ENCODE data around the gene STX12. TPM values are rescaled to one million over a fixed set of nuclear protein-coding genes. Genes with fewer than 3 reads are reported as not detected.

Gene STX12
- total RNA-seq, 1 donor from 2014 or later = 24.1 TPM

DNA sequence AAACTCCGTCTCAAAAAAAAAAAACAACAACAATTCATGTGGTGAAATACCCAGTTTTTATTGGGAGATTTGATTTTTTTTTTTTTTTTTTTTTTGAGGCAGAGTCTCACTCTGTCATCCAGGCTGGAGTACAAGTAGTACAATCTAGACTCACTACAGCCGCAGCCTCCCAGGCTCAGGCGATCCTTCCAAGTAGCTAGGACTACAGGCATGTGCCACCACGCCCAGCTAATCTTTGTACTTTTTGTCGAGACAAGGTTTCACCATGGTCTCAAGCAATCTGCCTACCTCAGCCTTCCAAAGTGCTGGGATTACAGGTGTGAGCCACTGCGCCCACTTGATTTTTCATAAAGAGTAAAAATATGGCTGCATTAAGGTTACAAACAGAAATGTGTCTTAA, 31.9 kb upstream of the STX12 start:
- H3K36me3 ChIP-seq = no peaks in the 10 kb centered on the region

DNA sequence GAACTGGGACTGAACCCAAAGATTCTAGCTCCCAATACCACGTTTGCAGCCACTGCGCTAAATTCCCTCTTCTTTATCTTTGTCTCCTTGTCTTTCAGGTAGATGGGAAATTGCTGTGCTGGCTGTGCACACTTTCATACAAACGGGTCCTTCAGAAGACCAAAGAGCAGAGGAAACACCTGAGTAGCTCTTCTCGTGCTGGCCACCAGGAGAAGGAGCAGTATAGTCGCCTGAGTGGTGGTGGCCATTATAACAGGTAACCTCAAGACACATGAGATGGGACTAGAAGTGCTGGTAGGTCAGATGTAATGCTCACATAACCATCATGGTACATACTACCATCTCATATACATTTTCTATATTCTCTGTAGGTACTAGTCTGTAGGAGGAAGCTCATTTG, 28.5 kb upstream of the STX12 start:
- no peaks in the 10 kb centered on the region for H3K27me3 Mint-ChIP-seq (ENCODE audit: insufficient read depth, low read depth)
- Histone ChIP-seq H3K27me3 (no peaks in the 10 kb centered on the region), H4K20me1 (ENCODE audit: low read depth) (no peaks in the 10 kb centered on the region), H3K79me2 (ENCODE audit: low read depth) (no peaks in the 10 kb centered on the region), H3K9me3 (ENCODE audit: low read depth) (no peaks in the 10 kb centered on the region), H3K4me3 (no peak overlapping the region), H3K4me1 (no peaks in the 10 kb centered on the region), H3F3A (ENCODE audit: low read depth) (no peaks in the 10 kb centered on the region), H3K4me2 (no peak overlapping the region), H3K27ac (no peak overlapping the region), H3K36me3 (no peaks in the 10 kb centered on the region), H2AFZ (replicated peaks) (no peak overlapping the region), H3K9ac (no peak overlapping the region)
- no peak for TF ChIP-seq EZH2phosphoT487 (IDR thresholded peaks at IDR 0.05)
- TF ChIP-seq EZH2 (IDR thresholded peaks at IDR 0.05) = no peak
- TF ChIP-seq, protein P1, sequence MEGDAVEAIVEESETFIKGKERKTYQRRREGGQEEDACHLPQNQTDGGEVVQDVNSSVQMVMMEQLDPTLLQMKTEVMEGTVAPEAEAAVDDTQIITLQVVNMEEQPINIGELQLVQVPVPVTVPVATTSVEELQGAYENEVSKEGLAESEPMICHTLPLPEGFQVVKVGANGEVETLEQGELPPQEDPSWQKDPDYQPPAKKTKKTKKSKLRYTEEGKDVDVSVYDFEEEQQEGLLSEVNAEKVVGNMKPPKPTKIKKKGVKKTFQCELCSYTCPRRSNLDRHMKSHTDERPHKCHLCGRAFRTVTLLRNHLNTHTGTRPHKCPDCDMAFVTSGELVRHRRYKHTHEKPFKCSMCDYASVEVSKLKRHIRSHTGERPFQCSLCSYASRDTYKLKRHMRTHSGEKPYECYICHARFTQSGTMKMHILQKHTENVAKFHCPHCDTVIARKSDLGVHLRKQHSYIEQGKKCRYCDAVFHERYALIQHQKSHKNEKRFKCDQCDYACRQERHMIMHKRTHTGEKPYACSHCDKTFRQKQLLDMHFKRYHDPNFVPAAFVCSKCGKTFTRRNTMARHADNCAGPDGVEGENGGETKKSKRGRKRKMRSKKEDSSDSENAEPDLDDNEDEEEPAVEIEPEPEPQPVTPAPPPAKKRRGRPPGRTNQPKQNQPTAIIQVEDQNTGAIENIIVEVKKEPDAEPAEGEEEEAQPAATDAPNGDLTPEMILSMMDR (IDR thresholded peaks at IDR 0.05) = no peak
- peaks cover 28% of the 10 kb centered on the region for H3K36me3 Mint-ChIP-seq
- no peak overlapping the region for H3K27ac Mint-ChIP-seq
- no peak overlapping the region for H3K4me3 Mint-ChIP-seq
- H3K9me3 Mint-ChIP-seq = no peaks in the 10 kb centered on the region
- DNase-seq (ENCODE audit: low spot score) = no peak
- no peaks in the 10 kb centered on the region for H3K4me1 Mint-ChIP-seq

More for the DNA sequence above, 31.9 kb upstream of the STX12 start:
- Histone ChIP-seq H3K27ac (no peak overlapping the region), H3K4me1 (no peaks in the 10 kb centered on the region), H2AFZ (replicated peaks) (no peak overlapping the region), H3K9me3 (ENCODE audit: low read depth) (no peaks in the 10 kb centered on the region), H3K27me3 (no peaks in the 10 kb centered on the region), H4K20me1 (ENCODE audit: low read depth) (no peaks in the 10 kb centered on the region), H3K4me2 (no peak overlapping the region), H3K4me3 (no peak overlapping the region), H3K9ac (no peak overlapping the region), H3K79me2 (ENCODE audit: low read depth) (no peaks in the 10 kb centered on the region), H3F3A (ENCODE audit: low read depth) (no peaks in the 10 kb centered on the region)
- no peak for TF ChIP-seq EZH2 (IDR thresholded peaks at IDR 0.05)
- TF ChIP-seq, protein P1 (IDR thresholded peaks at IDR 0.05) = no peak
- no peak for TF ChIP-seq EZH2phosphoT487 (IDR thresholded peaks at IDR 0.05)
- DNase-seq (ENCODE audit: low spot score) = no peak
- Mint-ChIP-seq H3K4me1 (no peaks in the 10 kb centered on the region), H3K36me3 (peaks cover 30% of the 10 kb centered on the region), H3K27ac (no peak overlapping the region), H3K27me3 (ENCODE audit: insufficient read depth, low read depth) (no peaks in the 10 kb centered on the region), H3K4me3 (no peak overlapping the region), H3K9me3 (no peaks in the 10 kb centered on the region)

DNA sequence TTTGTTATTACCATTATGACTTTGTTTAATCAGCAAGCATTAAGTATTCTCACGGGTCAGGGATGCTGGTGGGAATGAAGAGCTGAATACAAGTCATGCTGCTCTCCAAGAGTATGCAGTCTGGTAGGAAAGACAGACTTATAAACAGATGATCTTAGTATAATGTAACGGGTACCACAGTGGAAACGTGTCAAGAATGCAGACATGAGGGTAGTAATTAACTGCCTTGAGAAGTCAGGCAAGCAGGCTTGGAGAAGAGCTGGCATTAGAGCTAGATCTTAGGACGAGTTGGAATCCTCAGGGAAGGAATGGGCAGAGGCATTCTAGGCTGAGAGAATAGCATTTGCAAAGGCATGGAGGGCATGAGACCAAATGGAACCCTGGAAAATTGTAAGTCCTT, 27.6 kb upstream of the STX12 start:
- H3K27me3 Mint-ChIP-seq (ENCODE audit: insufficient read depth, low read depth) = no peaks in the 10 kb centered on the region
- H3K9me3 ChIP-seq (ENCODE audit: low read depth) = no peaks in the 10 kb centered on the region
- H3K79me2 ChIP-seq (ENCODE audit: low read depth) = no peaks in the 10 kb centered on the region
- no peak for DNase-seq (ENCODE audit: low spot score)
- H4K20me1 ChIP-seq (ENCODE audit: low read depth) = no peaks in the 10 kb centered on the region
- no peak overlapping the region for H3K4me3 Mint-ChIP-seq
- H3K36me3 Mint-ChIP-seq = peaks cover 26% of the 10 kb centered on the region
- H3F3A ChIP-seq (ENCODE audit: low read depth) = no peaks in the 10 kb centered on the region
- no peak overlapping the region for H3K27ac ChIP-seq
- no peaks in the 10 kb centered on the region for H3K27me3 ChIP-seq
- no peak overlapping the region for H3K9ac ChIP-seq
- H3K4me2 ChIP-seq = no peak overlapping the region
- no peak overlapping the region for H3K27ac Mint-ChIP-seq
- H3K4me1 ChIP-seq = no peaks in the 10 kb centered on the region
- H2AFZ ChIP-seq (replicated peaks) = no peak overlapping the region
- H3K4me1 Mint-ChIP-seq = no peaks in the 10 kb centered on the region
- TF ChIP-seq EZH2phosphoT487 (IDR thresholded peaks at IDR 0.05) = no peak
- no peak for TF ChIP-seq EZH2 (IDR thresholded peaks at IDR 0.05)
- TF ChIP-seq, protein P1 (IDR thresholded peaks at IDR 0.05) = no peak
- H3K36me3 ChIP-seq = no peaks in the 10 kb centered on the region
- no peaks in the 10 kb centered on the region for H3K9me3 Mint-ChIP-seq
- no peak overlapping the region for H3K4me3 ChIP-seq
